ENCODE measurements around the gene ZNF669. TPM values are rescaled to one million over a fixed set of nuclear protein-coding genes. Genes with fewer than 3 reads are reported as not detected.

The ZNF669 gene
- total RNA-seq, 1 donor from 2014 or later = 28.5 TPM

DNA sequence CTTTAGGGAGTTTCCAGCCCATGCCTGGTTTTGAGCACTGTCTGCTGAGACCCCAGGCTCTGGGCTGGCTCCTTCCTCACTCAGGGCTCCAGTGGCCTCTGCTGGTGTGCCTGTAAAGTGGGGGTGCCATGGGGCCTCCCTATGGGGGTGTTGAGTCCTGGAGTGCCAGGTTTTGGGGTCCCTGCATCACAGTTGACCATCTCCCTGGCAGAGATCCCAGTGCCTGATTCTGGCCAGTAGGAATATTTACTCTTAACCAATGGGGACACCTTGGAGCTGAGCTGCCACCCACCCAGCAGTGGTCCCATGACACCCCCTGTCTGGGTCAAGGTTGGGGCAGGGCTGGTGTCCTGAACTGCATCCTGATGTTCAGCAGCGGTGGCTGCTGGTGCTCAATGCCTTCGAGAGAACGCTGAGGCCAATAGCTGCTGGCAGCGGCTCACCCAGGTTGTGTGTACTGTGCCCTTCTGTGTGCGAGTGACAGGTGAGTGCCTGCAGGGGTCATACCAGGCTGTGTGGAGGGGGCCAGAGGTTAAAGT is 9.6 kb upstream of the ZNF669 start:
- Mint-ChIP-seq H3K9me3 (ENCODE audit: unreplicated experiment) (peaks cover 13% of the 10 kb centered on the region), H3K27ac (ENCODE audit: unreplicated experiment) (no peak overlapping the region), H3K4me1 (ENCODE audit: low read depth, unreplicated experiment) (peaks cover 5% of the 10 kb centered on the region), H3K4me3 (ENCODE audit: unreplicated experiment) (no peak overlapping the region), H3K36me3 (ENCODE audit: unreplicated experiment) (peaks cover 5% of the 10 kb centered on the region), H3K27me3 (ENCODE audit: unreplicated experiment) (peaks cover 16% of the 10 kb centered on the region)
- DNase-seq = no peak
- TF ChIP-seq, protein P1, sequence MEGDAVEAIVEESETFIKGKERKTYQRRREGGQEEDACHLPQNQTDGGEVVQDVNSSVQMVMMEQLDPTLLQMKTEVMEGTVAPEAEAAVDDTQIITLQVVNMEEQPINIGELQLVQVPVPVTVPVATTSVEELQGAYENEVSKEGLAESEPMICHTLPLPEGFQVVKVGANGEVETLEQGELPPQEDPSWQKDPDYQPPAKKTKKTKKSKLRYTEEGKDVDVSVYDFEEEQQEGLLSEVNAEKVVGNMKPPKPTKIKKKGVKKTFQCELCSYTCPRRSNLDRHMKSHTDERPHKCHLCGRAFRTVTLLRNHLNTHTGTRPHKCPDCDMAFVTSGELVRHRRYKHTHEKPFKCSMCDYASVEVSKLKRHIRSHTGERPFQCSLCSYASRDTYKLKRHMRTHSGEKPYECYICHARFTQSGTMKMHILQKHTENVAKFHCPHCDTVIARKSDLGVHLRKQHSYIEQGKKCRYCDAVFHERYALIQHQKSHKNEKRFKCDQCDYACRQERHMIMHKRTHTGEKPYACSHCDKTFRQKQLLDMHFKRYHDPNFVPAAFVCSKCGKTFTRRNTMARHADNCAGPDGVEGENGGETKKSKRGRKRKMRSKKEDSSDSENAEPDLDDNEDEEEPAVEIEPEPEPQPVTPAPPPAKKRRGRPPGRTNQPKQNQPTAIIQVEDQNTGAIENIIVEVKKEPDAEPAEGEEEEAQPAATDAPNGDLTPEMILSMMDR (IDR thresholded peaks at IDR 0.05; ENCODE audit: partially characterized antibody, unreplicated experiment) = no peak

- H3K9me3 Mint-ChIP-seq (ENCODE audit: unreplicated experiment) = peaks cover 13% of the 10 kb centered on the region
- no peak for DNase-seq
- peaks cover 5% of the 10 kb centered on the region for H3K4me1 Mint-ChIP-seq (ENCODE audit: low read depth, unreplicated experiment)
- TF ChIP-seq, protein P1 (IDR thresholded peaks at IDR 0.05; ENCODE audit: partially characterized antibody, unreplicated experiment) = no peak
- H3K4me3 Mint-ChIP-seq (ENCODE audit: unreplicated experiment) = peak overlapping the region; percentile 74
- H3K36me3 Mint-ChIP-seq (ENCODE audit: unreplicated experiment) = peaks cover 5% of the 10 kb centered on the region
- H3K27me3 Mint-ChIP-seq (ENCODE audit: unreplicated experiment) = peaks cover 16% of the 10 kb centered on the region
- H3K27ac Mint-ChIP-seq (ENCODE audit: unreplicated experiment) = no peak overlapping the region
Measured at GRCh38 chr1:247113094-247113497, 8.9 kb upstream of the ZNF669 start.

GRCh38 chr1:247112479-247112781 is 8.3 kb upstream of the ZNF669 start:
- H3K27ac Mint-ChIP-seq (ENCODE audit: unreplicated experiment) = no peak overlapping the region

GRCh38 chr1:247111700-247112478 is 7.7 kb upstream of the ZNF669 start:
- peaks cover 5% of the 10 kb centered on the region for H3K4me1 Mint-ChIP-seq (ENCODE audit: low read depth, unreplicated experiment)
- DNase-seq = peak; percentile 76
- H3K9me3 Mint-ChIP-seq (ENCODE audit: unreplicated experiment) = peaks cover 13% of the 10 kb centered on the region
- H3K36me3 Mint-ChIP-seq (ENCODE audit: unreplicated experiment) = peaks cover 5% of the 10 kb centered on the region
- TF ChIP-seq, protein P1 (IDR thresholded peaks at IDR 0.05; ENCODE audit: partially characterized antibody, unreplicated experiment) = no peak
- no peak overlapping the region for H3K27ac Mint-ChIP-seq (ENCODE audit: unreplicated experiment)
- H3K4me3 Mint-ChIP-seq (ENCODE audit: unreplicated experiment) = peak overlapping the region; percentile 85
- H3K27me3 Mint-ChIP-seq (ENCODE audit: unreplicated experiment) = peaks cover 16% of the 10 kb centered on the region

More at GRCh38 chr1:247112479-247112781, 8.3 kb upstream of the ZNF669 start:
- DNase-seq = no peak
- peaks cover 5% of the 10 kb centered on the region for H3K36me3 Mint-ChIP-seq (ENCODE audit: unreplicated experiment)
- peak overlapping the region; percentile 74 for H3K4me3 Mint-ChIP-seq (ENCODE audit: unreplicated experiment)
- H3K27me3 Mint-ChIP-seq (ENCODE audit: unreplicated experiment) = peaks cover 16% of the 10 kb centered on the region
- TF ChIP-seq, protein P1 (IDR thresholded peaks at IDR 0.05; ENCODE audit: partially characterized antibody, unreplicated experiment) = no peak
- H3K9me3 Mint-ChIP-seq (ENCODE audit: unreplicated experiment) = peaks cover 13% of the 10 kb centered on the region
- H3K4me1 Mint-ChIP-seq (ENCODE audit: low read depth, unreplicated experiment) = peaks cover 5% of the 10 kb centered on the region

DNA sequence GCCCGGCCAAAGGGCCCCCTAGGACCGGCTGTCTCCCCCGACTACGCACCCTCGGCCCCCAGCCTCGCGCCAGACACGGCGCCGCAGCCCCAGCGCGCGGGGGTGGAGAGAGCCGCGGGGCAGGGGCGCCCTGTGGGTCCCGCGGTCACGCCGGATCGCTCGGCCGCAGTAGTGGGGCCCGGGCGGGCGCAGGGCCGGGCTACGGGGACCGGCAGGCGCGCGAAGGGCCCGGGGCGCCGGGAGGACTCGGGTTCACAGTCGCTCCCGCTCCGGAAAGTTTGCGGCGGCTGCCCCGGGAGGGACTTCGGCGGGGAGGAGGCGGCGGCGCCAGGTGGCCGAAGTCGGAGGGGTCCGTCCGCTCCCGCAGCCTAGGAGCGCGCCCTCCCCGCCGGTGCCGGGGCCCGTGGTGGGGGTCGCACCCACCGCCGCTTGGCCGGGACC is 7.1 kb upstream of the ZNF669 start:
- Mint-ChIP-seq H3K4me1 (ENCODE audit: low read depth, unreplicated experiment) (peaks cover 5% of the 10 kb centered on the region), H3K4me3 (ENCODE audit: unreplicated experiment) (peak overlapping the region; percentile 92), H3K27ac (ENCODE audit: unreplicated experiment) (no peak overlapping the region), H3K36me3 (ENCODE audit: unreplicated experiment) (peaks cover 5% of the 10 kb centered on the region), H3K9me3 (ENCODE audit: unreplicated experiment) (peaks cover 13% of the 10 kb centered on the region), H3K27me3 (ENCODE audit: unreplicated experiment) (peaks cover 16% of the 10 kb centered on the region)
- DNase-seq = no peak
- TF ChIP-seq, protein P1 (IDR thresholded peaks at IDR 0.05; ENCODE audit: partially characterized antibody, unreplicated experiment) = no peak
